Fibroblast of skin of back (primary cell): ENCODE data around the gene CXCL14.
A peak's percentile ranks its signal among the peaks of the same experiment; 100 is the strongest.
"Not testable (repeated sequence)": the region's sequence is repeated elsewhere in the genome, so short reads cannot be mapped to it uniquely, and the experiment has no call there.

Experiments
- DNase-seq: peaks from one replicate; pipeline ENCODE4 v3.0.0-alpha.2; 2013

Gene CXCL14

GRCh38 chr5:135541807-135542502 lies 36.8 kb downstream of the CXCL14 start:
- no peak for DNase-seq

- no peak for DNase-seq
Measured at GRCh38 chr5:135539430-135540005, 39.3 kb downstream of the CXCL14 start.

GRCh38 chr5:135538261-135538660 lies 40.5 kb downstream of the CXCL14 start:
- no peak for DNase-seq

GRCh38 chr5:135537745-135538144 lies 41.0 kb downstream of the CXCL14 start:
- DNase-seq: no peak

DNA sequence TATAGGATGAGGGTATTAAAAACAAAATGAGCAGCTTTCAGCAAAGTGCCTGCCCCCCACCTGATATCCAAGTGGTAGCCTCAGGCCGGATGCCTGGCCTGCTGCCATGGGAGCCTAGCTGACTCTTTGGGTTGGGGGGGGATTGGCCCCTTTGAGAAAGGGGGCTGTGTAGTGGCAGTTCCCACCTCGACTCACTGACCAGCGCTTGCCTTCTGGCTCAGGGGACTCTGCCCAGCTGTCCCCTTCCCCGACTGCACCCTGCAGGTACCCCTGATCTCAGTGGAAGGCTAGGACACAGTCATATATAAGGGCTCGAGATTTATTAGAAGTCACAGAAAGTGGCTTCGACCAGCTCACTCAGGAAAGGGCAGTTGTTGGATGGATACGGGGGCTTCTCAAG lies 41.5 kb downstream of the CXCL14 start:
- no peak for DNase-seq

DNA sequence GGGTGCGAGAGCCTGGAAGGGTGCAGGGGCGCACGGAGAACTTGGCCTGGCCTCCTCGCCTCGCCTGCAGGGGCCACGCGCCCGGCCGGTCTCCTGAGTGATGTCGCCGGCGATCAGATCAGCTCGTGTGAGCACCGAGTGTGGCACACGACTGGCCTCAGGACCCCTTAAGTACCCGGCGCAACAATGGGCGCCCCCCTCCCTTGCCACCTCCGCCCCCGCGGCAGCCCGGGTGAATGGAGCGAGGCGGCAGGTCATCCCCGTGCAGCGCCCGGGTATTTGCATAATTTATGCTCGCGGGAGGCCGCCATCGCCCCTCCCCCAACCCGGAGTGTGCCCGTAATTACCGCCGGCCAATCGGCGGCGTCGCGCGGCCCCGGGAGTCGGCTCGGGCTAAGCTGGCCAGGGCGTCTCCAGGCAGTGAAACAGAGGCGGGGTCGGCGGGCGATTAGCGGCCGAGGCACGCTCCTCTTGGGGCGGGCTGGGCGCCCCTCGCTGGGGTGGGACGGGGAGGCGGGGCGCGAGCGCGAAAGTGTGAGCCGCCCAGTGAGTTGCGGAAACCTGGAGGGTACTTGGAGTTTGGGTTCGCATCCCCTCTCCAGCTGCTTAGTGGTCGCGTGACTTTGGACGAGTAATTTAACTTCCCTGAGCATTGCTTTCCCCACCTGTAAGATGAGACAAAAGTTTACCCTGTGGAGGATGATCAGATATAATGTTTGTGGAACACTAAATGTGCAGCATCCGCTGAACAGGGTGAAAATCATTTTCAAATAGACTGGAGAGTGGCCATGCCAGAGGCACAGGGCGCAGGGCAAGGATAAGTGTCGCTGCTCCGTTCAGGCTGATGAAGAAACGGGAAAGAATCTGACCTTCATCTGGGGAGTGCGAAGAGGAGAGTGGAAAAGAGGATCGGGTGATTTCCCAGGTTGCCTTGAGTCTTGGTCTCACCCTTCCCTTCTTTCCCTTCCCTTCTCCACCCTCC lies 42.7 kb downstream of the CXCL14 start, which contains the start of gene NEUROG1:
Gene NEUROG1, minus strand, starts transcription at position 145 of the 982 bp plus-strand sequence. CDS start 274 bp downstream, outside the sequence.
- no peak for DNase-seq

GRCh38 chr5:135535420-135535819 lies 43.4 kb downstream of the CXCL14 start:
- DNase-seq: peak; percentile 3

GRCh38 chr5:135534609-135535419 lies 44.0 kb downstream of the CXCL14 start:
- no peak for DNase-seq

DNA sequence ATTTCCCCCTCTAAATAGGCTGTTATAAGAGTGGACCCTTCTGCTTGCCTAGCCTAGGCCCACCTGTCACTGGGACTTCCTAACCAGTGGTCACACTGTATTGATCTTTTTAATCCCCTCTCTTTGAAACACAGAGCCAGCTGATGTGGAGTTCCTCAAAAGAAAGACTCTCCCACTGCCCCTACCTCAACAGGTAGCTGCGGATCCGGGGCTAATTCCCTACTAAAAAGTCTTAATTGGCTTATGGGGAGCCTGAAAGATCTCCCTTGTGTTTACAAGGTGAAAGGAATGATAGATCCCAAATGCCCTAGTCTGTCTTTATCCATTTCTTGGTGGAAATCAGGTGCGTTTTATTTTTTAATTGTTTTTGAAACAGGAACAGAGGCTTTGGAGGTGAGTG lies 45.0 kb downstream of the CXCL14 start:
- DNase-seq: no peak

- no peak for DNase-seq
Measured at GRCh38 chr5:135533334-135533733, 45.5 kb downstream of the CXCL14 start.

DNA sequence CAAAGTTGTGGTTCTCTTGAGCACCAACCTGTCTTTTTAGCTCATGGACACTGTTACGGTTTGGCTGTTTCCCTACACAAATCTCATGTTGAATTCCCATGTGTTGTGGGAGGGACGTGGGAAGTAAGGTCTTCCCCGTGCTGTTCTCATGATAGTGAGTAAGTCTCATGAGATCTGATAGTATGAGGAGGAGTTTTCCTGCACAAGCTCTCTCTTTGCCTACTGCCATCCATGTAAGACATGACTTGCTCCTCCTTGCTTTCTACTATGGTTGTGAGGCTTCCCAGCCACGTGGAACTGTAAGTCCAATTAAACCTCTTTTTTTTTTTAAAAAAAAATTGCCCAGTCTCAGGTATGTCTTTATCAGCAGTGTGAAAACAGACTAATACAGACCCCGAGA lies 49.2 kb downstream of the CXCL14 start:
- not testable (repeated sequence) for DNase-seq

- no peak for DNase-seq
Measured at GRCh38 chr5:135526924-135527323, 51.9 kb downstream of the CXCL14 start.

- DNase-seq: no peak
Measured at GRCh38 chr5:135521964-135522363, 56.8 kb downstream of the CXCL14 start.
